Fibroblast of the aortic adventitia (primary cell): ENCODE results near the gene UBE2QL1. TPM values are rescaled to one million over a fixed set of nuclear protein-coding genes. Genes with fewer than 3 reads are reported as not detected.

Experiments
- DNase-seq: peaks from one replicate; pipeline ENCODE4 v3.0.0-alpha.2; 2010; ENCODE audit warnings: low read depth
- H3K4me3 ChIP-seq: 2 replicates; pipeline ENCODE4 v1.5.1; 2011; ENCODE audit warnings: low read depth, mild to moderate bottlenecking, control low read depth, low read length, moderate library complexity
- total RNA-seq: library from RNA; depleted of rRNA; stranded (reverse); fragments of >200 nt; gene quantifications from 2 replicates; pipeline ENCODE4 v1.2.3, GENCODE V29; 2012; ENCODE audit warnings: low replicate concordance
- TF ChIP-seq, protein P1 (sequence below): IDR thresholded peaks from 2 replicates; pipeline ENCODE4 v1.5.1; 2011; ENCODE audit warnings: mild to moderate bottlenecking, low read length, control low read depth, inconsistent platforms; ENCODE audit not compliant: insufficient read depth

The UBE2QL1 gene
- total RNA-seq, 1 donor = under 0.01 TPM

DNA sequence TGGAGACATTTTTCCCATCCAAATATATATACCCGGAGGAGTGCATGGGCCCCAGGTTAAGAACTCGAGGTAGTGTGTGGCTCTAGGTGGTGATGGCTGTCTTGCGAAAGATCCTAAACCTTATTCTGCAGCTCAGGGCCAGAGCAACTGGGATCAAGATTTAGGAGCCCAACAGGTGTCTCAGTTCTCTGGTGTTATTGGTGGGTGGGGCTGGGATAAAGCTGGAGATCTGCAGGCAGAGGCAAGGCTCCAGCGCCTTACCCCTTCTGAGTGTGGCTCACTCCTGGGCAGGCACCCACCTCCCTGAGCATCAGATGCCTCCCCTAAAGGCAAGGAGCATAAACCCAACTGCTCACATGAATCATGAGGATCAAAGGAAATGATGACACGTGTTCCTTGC, 11.2 kb downstream of the UBE2QL1 start:
- DNase-seq = no peak
- TF ChIP-seq, protein P1, sequence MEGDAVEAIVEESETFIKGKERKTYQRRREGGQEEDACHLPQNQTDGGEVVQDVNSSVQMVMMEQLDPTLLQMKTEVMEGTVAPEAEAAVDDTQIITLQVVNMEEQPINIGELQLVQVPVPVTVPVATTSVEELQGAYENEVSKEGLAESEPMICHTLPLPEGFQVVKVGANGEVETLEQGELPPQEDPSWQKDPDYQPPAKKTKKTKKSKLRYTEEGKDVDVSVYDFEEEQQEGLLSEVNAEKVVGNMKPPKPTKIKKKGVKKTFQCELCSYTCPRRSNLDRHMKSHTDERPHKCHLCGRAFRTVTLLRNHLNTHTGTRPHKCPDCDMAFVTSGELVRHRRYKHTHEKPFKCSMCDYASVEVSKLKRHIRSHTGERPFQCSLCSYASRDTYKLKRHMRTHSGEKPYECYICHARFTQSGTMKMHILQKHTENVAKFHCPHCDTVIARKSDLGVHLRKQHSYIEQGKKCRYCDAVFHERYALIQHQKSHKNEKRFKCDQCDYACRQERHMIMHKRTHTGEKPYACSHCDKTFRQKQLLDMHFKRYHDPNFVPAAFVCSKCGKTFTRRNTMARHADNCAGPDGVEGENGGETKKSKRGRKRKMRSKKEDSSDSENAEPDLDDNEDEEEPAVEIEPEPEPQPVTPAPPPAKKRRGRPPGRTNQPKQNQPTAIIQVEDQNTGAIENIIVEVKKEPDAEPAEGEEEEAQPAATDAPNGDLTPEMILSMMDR = no peak

DNA sequence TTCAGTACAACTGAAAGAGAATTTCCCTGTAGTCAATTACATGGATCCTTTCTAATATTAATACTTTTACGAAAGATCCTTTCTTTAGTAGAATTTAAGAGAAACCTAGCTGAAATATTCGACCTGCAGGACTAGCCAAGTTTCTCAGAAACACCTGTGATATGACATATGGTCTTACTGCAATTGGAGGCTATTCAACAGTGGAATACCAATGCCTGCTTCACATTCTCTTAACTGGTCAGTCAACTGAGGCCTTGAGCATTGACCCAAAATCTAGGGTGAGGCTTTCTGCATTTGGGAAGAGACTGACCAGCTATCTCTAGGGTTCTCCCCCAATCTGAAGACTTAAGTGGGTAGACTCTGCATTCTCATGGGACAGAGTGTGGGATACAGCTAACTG, 12.3 kb downstream of the UBE2QL1 start:
- no peak overlapping the region for H3K4me3 ChIP-seq
- no peak for DNase-seq
- TF ChIP-seq, protein P1 = no peak

More for the DNA sequence above, 11.2 kb downstream of the UBE2QL1 start:
- no peak overlapping the region for H3K4me3 ChIP-seq

DNA sequence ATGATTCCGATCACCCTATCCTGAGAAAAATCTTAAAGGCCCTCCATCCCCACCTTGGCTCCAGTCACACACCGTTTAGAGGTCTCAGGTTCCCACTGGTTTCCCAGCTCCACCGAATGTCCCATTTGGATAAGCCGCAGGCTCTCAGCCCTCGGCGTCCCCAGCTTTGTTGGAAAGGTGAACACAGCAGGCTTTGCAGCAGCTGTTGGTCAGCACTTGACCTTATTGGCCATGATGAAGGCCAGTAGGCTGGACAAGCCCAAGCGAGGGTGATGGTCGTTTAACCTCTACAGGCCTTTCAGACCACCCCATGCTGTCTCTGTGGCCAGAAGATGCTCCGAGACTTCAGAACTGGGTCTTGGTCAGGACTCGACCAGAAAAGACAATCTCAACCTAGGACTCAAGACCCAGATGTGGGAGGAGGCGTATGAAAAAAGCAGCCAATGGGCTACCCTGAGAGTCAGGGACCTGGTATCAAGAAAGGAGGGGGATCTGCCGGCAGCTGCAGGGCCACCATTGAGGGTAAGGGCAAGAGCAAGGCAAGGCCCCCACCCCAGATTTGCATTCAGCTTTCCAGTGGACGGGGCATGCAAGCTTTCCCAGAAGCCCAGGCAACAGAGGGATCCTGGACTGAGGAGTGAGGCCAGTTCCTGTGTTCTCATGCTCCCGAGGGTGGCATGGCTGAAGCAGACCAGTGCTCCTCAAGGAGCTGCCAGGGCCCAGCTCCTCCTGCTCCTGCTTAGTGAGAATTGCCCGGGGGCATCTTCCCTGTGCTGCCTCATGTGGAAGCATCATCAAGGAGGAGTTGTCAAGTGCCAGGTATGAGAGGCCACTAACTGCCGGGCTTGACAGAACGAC, 13.4 kb downstream of the UBE2QL1 start:
- DNase-seq = no peak
- TF ChIP-seq, protein P1 = no peak
- H3K4me3 ChIP-seq = no peak overlapping the region

DNA sequence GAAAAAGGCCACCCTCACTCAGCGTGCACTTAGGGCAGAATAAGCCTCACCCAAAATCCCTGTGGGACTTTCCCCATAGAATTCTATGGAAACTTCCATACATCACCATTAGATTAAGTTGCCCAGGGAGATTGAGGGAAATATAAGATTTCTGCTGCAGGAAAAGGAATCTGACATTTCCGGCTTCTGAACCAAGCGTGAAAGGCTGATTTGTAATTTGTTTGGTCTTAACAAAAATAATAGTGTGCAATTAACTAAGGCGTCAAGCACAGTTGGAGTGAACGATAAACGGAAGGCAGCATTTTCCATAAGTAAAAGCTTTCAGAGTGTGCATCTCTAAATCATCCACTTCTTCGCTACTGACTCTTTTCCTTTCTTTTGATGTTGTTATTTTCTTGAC, 14.0 kb downstream of the UBE2QL1 start:
- TF ChIP-seq, protein P1 = no peak
- DNase-seq = no peak
- no peak overlapping the region for H3K4me3 ChIP-seq

DNA sequence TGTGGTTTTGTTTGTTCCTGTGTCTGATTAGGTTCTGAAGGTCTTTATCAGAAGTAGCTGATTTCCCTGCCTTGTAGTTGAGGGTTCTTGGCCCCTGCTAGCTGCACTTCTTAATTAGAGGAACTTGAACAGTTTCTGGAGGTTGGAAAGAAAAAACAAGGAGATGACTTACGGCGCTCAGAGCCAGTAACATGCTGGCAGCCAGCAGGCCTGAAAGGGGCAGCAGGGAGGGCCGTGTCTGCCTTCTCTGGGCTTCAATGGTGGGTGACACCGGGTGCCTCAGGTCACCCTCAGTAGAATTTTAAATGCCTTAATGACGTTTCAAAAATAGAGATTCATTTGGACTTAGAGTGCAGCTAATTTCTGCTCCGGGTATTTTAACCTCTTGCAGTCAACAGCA, 15.8 kb downstream of the UBE2QL1 start:
- TF ChIP-seq, protein P1 = no peak
- H3K4me3 ChIP-seq = no peak overlapping the region
- no peak for DNase-seq

DNA sequence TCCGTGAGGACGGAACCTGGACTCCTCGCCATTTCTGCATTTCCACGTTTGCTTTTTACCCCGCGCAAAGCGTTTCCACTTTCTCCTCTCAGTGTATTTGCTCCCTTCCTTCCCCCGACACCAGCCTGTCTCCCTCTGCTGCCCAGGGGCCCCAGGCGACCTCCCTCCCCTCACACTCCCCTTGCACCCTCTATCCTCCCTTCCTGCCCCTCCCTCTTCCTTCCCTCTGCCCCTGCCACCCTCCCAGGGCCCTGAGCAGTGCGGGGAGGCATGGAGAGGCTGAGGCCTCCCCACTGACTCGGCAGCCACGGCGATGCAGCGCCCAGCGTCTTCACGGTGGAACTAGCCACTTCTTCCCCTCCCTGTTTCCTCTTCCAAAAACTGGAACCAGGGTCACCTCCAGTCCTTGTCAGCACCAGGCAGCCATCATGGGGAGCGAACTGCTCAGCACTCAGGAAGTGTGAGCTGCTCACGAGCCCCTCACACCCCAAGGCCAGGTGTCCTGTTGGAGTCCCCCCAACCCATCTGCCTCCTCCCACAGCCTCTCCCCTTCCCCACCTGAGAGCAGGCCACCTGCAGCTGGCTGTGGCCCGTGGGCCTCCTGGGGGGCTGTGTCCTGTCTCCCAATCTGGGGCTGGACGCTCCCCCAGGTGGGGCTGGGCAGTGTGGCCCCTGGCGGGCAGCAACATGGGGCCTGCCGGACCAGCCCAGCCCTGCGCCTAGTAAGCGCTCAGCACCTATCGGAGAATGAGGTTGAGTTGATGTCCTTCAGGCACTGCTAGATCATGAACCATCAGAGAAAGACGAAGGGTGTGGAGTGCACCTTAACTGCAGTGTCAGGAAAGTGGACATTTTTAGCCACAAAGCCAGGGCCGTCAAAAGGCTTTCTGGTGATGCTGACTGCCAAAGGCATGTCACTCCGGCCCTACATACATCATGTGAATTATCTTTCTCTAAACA, 17.5 kb downstream of the UBE2QL1 start:
- no peak overlapping the region for H3K4me3 ChIP-seq
- no peak for DNase-seq
- TF ChIP-seq, protein P1 = no peak
